Rectal smooth muscle tissue (tissue), 1 donor: ENCODE data around the gene ACACB.

Source experiments
- H3K27ac ChIP-seq: one replicate; pipeline ENCODE4 v1.7.0; 2013; ENCODE audit warnings: low read depth, low read length, inconsistent platforms
- H3K27me3 ChIP-seq: one replicate; pipeline ENCODE4 v1.7.0; 2013; ENCODE audit warnings: low read length; ENCODE audit not compliant: control insufficient read depth, insufficient read depth
- H3K36me3 ChIP-seq: one replicate; pipeline ENCODE4 v1.7.0; 2013; ENCODE audit warnings: low read length; ENCODE audit not compliant: control insufficient read depth, insufficient read depth
- H3K4me1 ChIP-seq: one replicate; pipeline ENCODE4 v1.7.0; 2013; ENCODE audit warnings: low read length; ENCODE audit not compliant: control insufficient read depth, insufficient read depth
- H3K4me3 ChIP-seq: one replicate; pipeline ENCODE4 v1.7.0; 2013; ENCODE audit warnings: low read length
- H3K9ac ChIP-seq: one replicate; pipeline ENCODE4 v1.7.0; 2013; ENCODE audit warnings: low read length

ACACB gene

GRCh38 chr12:109287181-109287580, 170.8 kb downstream of the ACACB start:
- Histone ChIP-seq H3K4me3 (no peak overlapping the region), H3K27me3 (no peaks in the 10 kb centered on the region), H3K36me3 (no peaks in the 10 kb centered on the region), H3K4me1 (peaks cover 7% of the 10 kb centered on the region), H3K9ac (no peak overlapping the region), H3K27ac (no peak overlapping the region)

- Histone ChIP-seq H3K36me3 (no peaks in the 10 kb centered on the region), H3K4me1 (peaks cover 7% of the 10 kb centered on the region), H3K4me3 (no peak overlapping the region), H3K27me3 (no peaks in the 10 kb centered on the region), H3K27ac (no peak overlapping the region), H3K9ac (no peak overlapping the region)
Observed at GRCh38 chr12:109287811-109288469, 171.6 kb downstream of the ACACB start.

GRCh38 chr12:109288571-109288970, 172.2 kb downstream of the ACACB start:
- Histone ChIP-seq H3K4me3 (no peak overlapping the region), H3K9ac (no peak overlapping the region), H3K36me3 (no peaks in the 10 kb centered on the region), H3K27ac (no peak overlapping the region), H3K4me1 (peaks cover 7% of the 10 kb centered on the region), H3K27me3 (no peaks in the 10 kb centered on the region)

GRCh38 chr12:109289004-109289403, 172.6 kb downstream of the ACACB start:
- Histone ChIP-seq H3K27me3 (no peaks in the 10 kb centered on the region), H3K27ac (no peak overlapping the region), H3K36me3 (no peaks in the 10 kb centered on the region), H3K9ac (no peak overlapping the region), H3K4me1 (peaks cover 7% of the 10 kb centered on the region), H3K4me3 (no peak overlapping the region)

- no peak overlapping the region for H3K27ac ChIP-seq
- H3K27me3 ChIP-seq, result no peaks in the 10 kb centered on the region
- no peak overlapping the region for H3K4me3 ChIP-seq
- no peak overlapping the region for H3K9ac ChIP-seq
- peaks cover 7% of the 10 kb centered on the region for H3K4me1 ChIP-seq
- no peaks in the 10 kb centered on the region for H3K36me3 ChIP-seq
Observed at GRCh38 chr12:109289551-109289950, 173.2 kb downstream of the ACACB start.

- H3K4me3 ChIP-seq, result no peak overlapping the region
- no peaks in the 10 kb centered on the region for H3K36me3 ChIP-seq
- H3K4me1 ChIP-seq, result peaks cover 7% of the 10 kb centered on the region
- H3K27ac ChIP-seq, result no peak overlapping the region
- no peak overlapping the region for H3K9ac ChIP-seq
- no peaks in the 10 kb centered on the region for H3K27me3 ChIP-seq
Observed at GRCh38 chr12:109290061-109290460, 173.7 kb downstream of the ACACB start.

- Histone ChIP-seq H3K9ac (no peak overlapping the region), H3K27me3 (no peaks in the 10 kb centered on the region), H3K4me3 (peak overlapping the region; percentile 47), H3K36me3 (no peaks in the 10 kb centered on the region), H3K4me1 (peaks cover 7% of the 10 kb centered on the region), H3K27ac (peak overlapping the region; percentile 63)
Observed at GRCh38 chr12:109291117-109291516, 174.7 kb downstream of the ACACB start.

GRCh38 chr12:109291521-109292341, 175.3 kb downstream of the ACACB start:
- H3K4me3 ChIP-seq, result peak overlapping the region; percentile 47
- peak overlapping the region; percentile 63 for H3K27ac ChIP-seq
- no peaks in the 10 kb centered on the region for H3K27me3 ChIP-seq
- H3K36me3 ChIP-seq, result no peaks in the 10 kb centered on the region
- peaks cover 7% of the 10 kb centered on the region for H3K4me1 ChIP-seq
- H3K9ac ChIP-seq, result no peak overlapping the region

GRCh38 chr12:109292342-109292711, 175.9 kb downstream of the ACACB start:
- H3K9ac ChIP-seq, result no peak overlapping the region
- peaks cover 7% of the 10 kb centered on the region for H3K4me1 ChIP-seq
- no peak overlapping the region for H3K4me3 ChIP-seq
- no peaks in the 10 kb centered on the region for H3K36me3 ChIP-seq
- H3K27ac ChIP-seq, result no peak overlapping the region
- H3K27me3 ChIP-seq, result no peaks in the 10 kb centered on the region

GRCh38 chr12:109293106-109293505, 176.7 kb downstream of the ACACB start:
- no peak overlapping the region for H3K4me3 ChIP-seq
- no peaks in the 10 kb centered on the region for H3K27me3 ChIP-seq
- H3K9ac ChIP-seq, result no peak overlapping the region
- no peak overlapping the region for H3K27ac ChIP-seq
- no peaks in the 10 kb centered on the region for H3K36me3 ChIP-seq
- H3K4me1 ChIP-seq, result peaks cover 7% of the 10 kb centered on the region

GRCh38 chr12:109294286-109294796, 178.0 kb downstream of the ACACB start:
- Histone ChIP-seq H3K9ac (no peak overlapping the region), H3K4me3 (no peak overlapping the region), H3K27ac (no peak overlapping the region), H3K4me1 (peaks cover 7% of the 10 kb centered on the region), H3K36me3 (no peaks in the 10 kb centered on the region), H3K27me3 (no peaks in the 10 kb centered on the region)

GRCh38 chr12:109295764-109296425, 179.5 kb downstream of the ACACB start:
- Histone ChIP-seq H3K9ac (no peak overlapping the region), H3K27ac (no peak overlapping the region), H3K36me3 (no peaks in the 10 kb centered on the region), H3K27me3 (no peaks in the 10 kb centered on the region), H3K4me3 (no peak overlapping the region), H3K4me1 (peaks cover 4% of the 10 kb centered on the region)
